Breast epithelium (tissue), 4 donors: ENCODE results near the gene PFDN2. TPM values are rescaled to one million over a fixed set of nuclear protein-coding genes. Genes with fewer than 3 reads are reported as not detected.
"Not testable (repeated sequence)": the region's sequence is repeated elsewhere in the genome, so short reads cannot be mapped to it uniquely, and the experiment has no call there.

Experiments used
- DNase-seq, 2 donors: peaks; one replicate each; pipeline ENCODE4 v3.0.0-alpha.2; 2019; ENCODE audit warnings: low spot score in 2 of 2
- H3K27ac ChIP-seq, 2 donors: fragments of 200-600 bp; sonication (generic) in 1 of 2; one replicate each; pipeline ENCODE4 v1.5.1; 2016 to 2019; ENCODE audit warnings: mild to moderate bottlenecking in 1 of 2
- H3K27me3 ChIP-seq, 2 donors: fragments of 200-600 bp; sonication (generic) in 1 of 2; one replicate each; pipeline versions ENCODE4 v1.5.1 to v1.6.0; 2017 to 2019; ENCODE audit warnings: control low read depth in 1 of 2, mild to moderate bottlenecking in 1 of 2
- H3K36me3 ChIP-seq: fragments of 200-600 bp; one replicate; pipeline ENCODE4 v1.5.1; 2019
- H3K4me1 ChIP-seq, 2 donors: fragments of 200-600 bp; sonication (generic); one replicate each; pipeline ENCODE4 v1.5.1; 2016 to 2019; ENCODE audit warnings: control low read depth in 1 of 2
- H3K4me3 ChIP-seq, 3 donors: fragments of 200-600 bp; sonication (generic); 1 replicate in 2 of 3; 2 replicates in 1 of 3; pipeline ENCODE4 v1.5.1; 2016 to 2019; ENCODE audit warnings: mild to moderate bottlenecking in 3 of 3, moderate library complexity in 2 of 3
- H3K9me3 ChIP-seq, 2 donors: fragments of 200-600 bp; sonication (generic) in 1 of 2; one replicate each; pipeline ENCODE4 v1.5.1; 2016 to 2019; ENCODE audit warnings: control low read depth in 1 of 2
- POLR2A ChIP-seq: fragments of 450-650 bp; IDR thresholded peaks from one replicate; pipeline ENCODE4 v1.6.1; 2016; ENCODE audit warnings: antibody characterized with exemption, mild to moderate bottlenecking, moderate library complexity
- POLR2AphosphoS5 ChIP-seq, 3 donors: sonication (generic); formaldehyde crosslinking; IDR thresholded peaks; one replicate each; pipeline ENCODE4 v1.6.1; 2017; ENCODE audit warnings: antibody characterized with exemption in 3 of 3
- intact Hi-C: fragments of 100-400 bp; cut with DNase I; formaldehyde crosslinking; loops from one replicate; pipeline ENCODE4 v1.15.1; 2023; ENCODE audit warnings: low total_unique reads
- total RNA-seq, 3 donors: library from RNA; depleted of rRNA; stranded (reverse); fragments of >200 nt; gene quantifications; one replicate each; pipeline ENCODE4 v1.1.0, GENCODE V29; 2016
- TF ChIP-seq, protein P1 (sequence below), 3 donors: fragments of 450-650 bp; IDR thresholded peaks; one replicate each; pipeline ENCODE4 v1.5.1; 2016 to 2017; ENCODE audit warnings: antibody characterized with exemption in 3 of 3, mild to moderate bottlenecking in 3 of 3, moderate library complexity in 3 of 3

Gene PFDN2
- total RNA-seq, 3 donors from 2014 or later = 32.5 to 50.1 (median 37.0) TPM

DNA sequence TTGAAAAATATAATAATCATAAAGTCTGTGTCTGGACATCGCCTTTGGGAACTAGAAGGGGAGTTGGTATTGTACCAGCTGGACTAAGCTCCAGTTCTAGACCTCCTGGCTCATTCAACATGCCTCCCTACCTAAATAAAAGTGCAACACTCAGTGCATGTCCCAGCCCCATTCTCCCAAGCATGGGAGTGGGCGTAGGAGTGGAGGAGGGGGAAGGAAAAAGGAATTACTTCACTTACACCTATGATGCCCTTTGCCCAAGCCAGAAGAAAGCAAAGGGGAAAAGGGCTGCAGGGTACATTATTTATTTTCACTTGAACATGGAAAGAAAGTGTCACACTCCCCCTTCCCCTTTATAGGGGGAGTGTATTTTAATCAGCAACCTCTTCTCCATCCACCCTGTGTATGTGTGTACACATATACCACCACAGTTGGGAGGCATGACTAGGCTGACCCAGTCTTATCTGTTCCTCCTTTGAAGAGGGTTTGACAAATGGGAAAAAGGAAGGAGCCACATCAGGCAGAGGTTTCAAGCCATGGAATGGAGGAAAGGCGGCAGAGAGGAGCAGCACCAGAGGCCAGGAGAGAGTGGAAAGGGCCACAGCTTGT lies 3.3 kb upstream of the PFDN2 start:
- TF ChIP-seq POLR2A (no peak), POLR2AphosphoS5 (IDR thresholded peaks at IDR 0.05) (no peak)
- TF ChIP-seq, protein P1, sequence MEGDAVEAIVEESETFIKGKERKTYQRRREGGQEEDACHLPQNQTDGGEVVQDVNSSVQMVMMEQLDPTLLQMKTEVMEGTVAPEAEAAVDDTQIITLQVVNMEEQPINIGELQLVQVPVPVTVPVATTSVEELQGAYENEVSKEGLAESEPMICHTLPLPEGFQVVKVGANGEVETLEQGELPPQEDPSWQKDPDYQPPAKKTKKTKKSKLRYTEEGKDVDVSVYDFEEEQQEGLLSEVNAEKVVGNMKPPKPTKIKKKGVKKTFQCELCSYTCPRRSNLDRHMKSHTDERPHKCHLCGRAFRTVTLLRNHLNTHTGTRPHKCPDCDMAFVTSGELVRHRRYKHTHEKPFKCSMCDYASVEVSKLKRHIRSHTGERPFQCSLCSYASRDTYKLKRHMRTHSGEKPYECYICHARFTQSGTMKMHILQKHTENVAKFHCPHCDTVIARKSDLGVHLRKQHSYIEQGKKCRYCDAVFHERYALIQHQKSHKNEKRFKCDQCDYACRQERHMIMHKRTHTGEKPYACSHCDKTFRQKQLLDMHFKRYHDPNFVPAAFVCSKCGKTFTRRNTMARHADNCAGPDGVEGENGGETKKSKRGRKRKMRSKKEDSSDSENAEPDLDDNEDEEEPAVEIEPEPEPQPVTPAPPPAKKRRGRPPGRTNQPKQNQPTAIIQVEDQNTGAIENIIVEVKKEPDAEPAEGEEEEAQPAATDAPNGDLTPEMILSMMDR (IDR thresholded peaks at IDR 0.05) = no peak
- intact Hi-C loops = no loop called here
- no peak for DNase-seq
- H3K4me3 ChIP-seq = no peak overlapping the region
- H3K27ac ChIP-seq = no peak overlapping the region
- H3K36me3 ChIP-seq = peaks cover 4% of the 10 kb centered on the region
- H3K27me3 ChIP-seq = no peaks in the 10 kb centered on the region
- peaks cover 8 to 25% of the 10 kb centered on the region in 2 donors for H3K4me1 ChIP-seq
- H3K9me3 ChIP-seq = no peaks in the 10 kb centered on the region

DNA sequence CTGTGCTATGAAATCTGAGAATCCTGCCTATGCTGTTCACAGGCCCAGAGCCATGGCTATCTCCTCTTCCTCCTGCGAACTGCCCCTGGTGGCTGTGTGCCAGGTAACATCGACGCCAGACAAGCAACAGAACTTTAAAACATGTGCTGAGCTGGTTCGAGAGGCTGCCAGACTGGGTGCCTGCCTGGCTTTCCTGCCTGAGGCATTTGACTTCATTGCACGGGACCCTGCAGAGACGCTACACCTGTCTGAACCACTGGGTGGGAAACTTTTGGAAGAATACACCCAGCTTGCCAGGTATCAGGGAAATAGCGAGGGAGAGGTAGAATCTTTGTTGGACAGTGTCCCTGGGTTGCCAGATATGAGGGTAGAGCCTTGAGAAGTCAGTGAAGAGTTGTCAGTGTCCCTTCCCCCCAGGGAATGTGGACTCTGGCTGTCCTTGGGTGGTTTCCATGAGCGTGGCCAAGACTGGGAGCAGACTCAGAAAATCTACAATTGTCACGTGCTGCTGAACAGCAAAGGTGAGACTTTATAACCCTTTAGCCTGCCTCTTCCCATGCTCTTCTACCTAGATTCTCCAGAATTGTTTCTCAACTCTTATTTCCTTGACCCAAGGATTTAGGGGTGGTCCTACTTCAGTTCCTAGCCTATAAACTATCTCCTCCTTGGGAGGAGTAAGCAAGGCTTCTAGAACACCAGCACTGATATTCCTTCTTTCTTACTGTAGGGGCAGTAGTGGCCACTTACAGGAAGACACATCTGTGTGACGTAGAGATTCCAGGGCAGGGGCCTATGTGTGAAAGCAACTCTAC lies 1.5 kb upstream of the PFDN2 start:
- Histone ChIP-seq H3K27ac (peak overlapping the region; percentile 87 to 95), H3K36me3 (peaks cover 4% of the 10 kb centered on the region), H3K4me3 (peak overlapping the region in 2 of 3 donors; percentile 72 to 79), H3K27me3 (no peaks in the 10 kb centered on the region), H3K9me3 (no peaks in the 10 kb centered on the region), H3K4me1 (peaks cover 8 to 25% of the 10 kb centered on the region in 2 donors)
- peak in 1 of 2 donors; percentile 56 for DNase-seq
- TF ChIP-seq POLR2AphosphoS5 (IDR thresholded peaks at IDR 0.05) (peak in 1 of 3 donors; percentile 8), POLR2A (no peak)
- TF ChIP-seq, protein P1 (IDR thresholded peaks at IDR 0.05) = peak in 1 of 3 donors; percentile 44
- intact Hi-C loops = loop anchor here (10.0 kb wide), 1 partner anchor 394 kb away; no protein-coding TSS in a partner anchor

DNA sequence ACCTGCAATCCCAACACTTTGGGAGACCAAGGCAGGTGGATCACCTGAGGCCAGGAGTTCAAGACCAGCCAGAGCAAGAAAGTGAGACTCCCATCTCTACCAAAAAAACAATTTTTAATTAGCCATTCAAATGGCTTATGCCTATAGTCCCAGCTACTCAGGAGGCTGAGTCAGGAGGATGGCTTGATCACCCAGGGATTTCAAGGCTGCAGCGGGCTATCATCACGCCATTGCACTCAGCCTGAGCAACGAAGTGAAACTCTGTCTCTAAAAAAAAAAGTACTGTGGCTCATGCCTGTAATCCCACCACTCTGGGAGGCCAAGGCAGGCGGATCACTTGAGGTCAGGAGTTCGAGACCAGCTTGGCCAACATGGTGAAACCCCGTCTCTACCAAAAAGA lies 1.9 kb downstream of the PFDN2 start:
- H3K36me3 ChIP-seq, H3K27ac ChIP-seq, H3K4me3 ChIP-seq, DNase-seq, H3K9me3 ChIP-seq, H3K27me3 ChIP-seq: not testable (repeated sequence)
- H3K4me1 ChIP-seq = peaks cover 8 to 25% of the 10 kb centered on the region in 2 donors
- intact Hi-C loops = loop anchor here (10.0 kb wide), 1 partner anchor 391 kb away; no protein-coding TSS in a partner anchor

DNA sequence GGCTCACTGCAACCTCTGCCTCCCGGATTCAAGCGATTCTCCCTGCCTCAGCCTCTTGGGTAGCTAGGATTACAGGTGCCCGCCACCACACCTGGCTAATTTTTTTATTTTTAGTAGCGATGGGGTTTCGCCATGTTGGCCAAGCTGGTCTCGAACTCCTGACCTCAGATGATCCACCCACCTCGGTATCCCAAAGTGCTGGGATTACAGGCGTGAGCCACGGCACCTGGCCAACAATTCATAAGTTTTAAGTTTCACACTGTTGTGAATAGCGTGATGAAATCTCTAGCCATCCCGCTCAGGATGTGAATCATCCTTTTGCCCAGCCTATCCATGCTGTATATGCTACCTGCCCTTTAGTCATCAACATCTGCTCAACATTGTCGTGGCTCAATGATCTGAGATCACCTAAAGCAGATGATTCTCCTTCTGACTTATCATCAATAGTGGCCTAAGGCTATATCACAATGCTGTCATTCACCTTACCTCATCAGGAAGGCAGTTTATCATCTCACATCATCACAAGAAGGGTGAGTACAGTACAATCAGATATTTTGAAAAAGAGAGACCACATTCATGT lies 2.6 kb downstream of the PFDN2 start:
- no peaks in the 10 kb centered on the region for H3K9me3 ChIP-seq
- peaks cover 8 to 25% of the 10 kb centered on the region in 2 donors for H3K4me1 ChIP-seq
- H3K27me3 ChIP-seq = no peaks in the 10 kb centered on the region
- intact Hi-C loops = loop anchor here (10.0 kb wide), 1 partner anchor 390 kb away; no protein-coding TSS in a partner anchor
- H3K4me3 ChIP-seq = no peak overlapping the region
- H3K27ac ChIP-seq = no peak overlapping the region
- TF ChIP-seq, protein P1 (IDR thresholded peaks at IDR 0.05) = no peak
- no peak for TF ChIP-seq POLR2A
- no peak for TF ChIP-seq POLR2AphosphoS5 (IDR thresholded peaks at IDR 0.05)
- no peaks in the 10 kb centered on the region for H3K36me3 ChIP-seq
- DNase-seq = no peak

DNA sequence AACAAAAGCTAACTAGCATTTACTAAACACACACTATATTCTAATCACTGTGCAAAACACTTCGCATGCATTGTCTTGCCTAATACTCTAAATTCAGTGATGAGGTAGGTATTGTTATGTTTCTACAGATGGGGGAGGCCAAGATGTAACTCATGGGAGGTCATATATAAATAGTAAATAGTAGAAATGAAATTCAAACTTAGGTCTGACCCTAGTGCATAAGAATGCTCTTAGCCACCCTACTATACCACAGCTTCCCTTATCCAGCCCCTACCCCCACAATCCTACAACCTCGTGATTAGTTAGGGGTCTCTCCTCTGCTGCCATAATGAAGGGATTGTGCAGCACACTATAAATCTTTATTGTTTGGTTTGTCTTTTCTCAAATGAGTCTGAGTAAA lies 3.3 kb downstream of the PFDN2 start:
- Histone ChIP-seq H3K4me1 (peaks cover 7 to 19% of the 10 kb centered on the region in 2 donors), H3K9me3 (no peaks in the 10 kb centered on the region), H3K36me3 (no peaks in the 10 kb centered on the region), H3K27me3 (no peaks in the 10 kb centered on the region), H3K27ac (no peak overlapping the region), H3K4me3 (no peak overlapping the region)
- no peak for DNase-seq
- intact Hi-C loops = loop anchor here (10.0 kb wide), 1 partner anchor 390 kb away; no protein-coding TSS in a partner anchor
- TF ChIP-seq POLR2A (no peak), POLR2AphosphoS5 (IDR thresholded peaks at IDR 0.05) (no peak)
- TF ChIP-seq, protein P1 (IDR thresholded peaks at IDR 0.05) = no peak
